ENCODE measurements around the gene CCN2. TPM values are rescaled to one million over a fixed set of nuclear protein-coding genes. Genes with fewer than 3 reads are reported as not detected.

CCN2 gene
- total RNA-seq, 1 experiment from 2014 or later: 20.2 TPM

GRCh38 chr6:131949909-131950766 is 1.0 kb downstream of the CCN2 start:
- intact Hi-C loops (cut with micrococcal nuclease; ENCODE audit: unreplicated experiment): loop anchor here (5.0 to 10.0 kb wide), 2 partner anchors 862 to 1795 kb away; partner anchors contain the start of gene RPS12
- TF ChIP-seq EZH2 (IDR thresholded peaks at IDR 0.05; ENCODE audit: low read depth): no peak
- TF ChIP-seq, protein P1, sequence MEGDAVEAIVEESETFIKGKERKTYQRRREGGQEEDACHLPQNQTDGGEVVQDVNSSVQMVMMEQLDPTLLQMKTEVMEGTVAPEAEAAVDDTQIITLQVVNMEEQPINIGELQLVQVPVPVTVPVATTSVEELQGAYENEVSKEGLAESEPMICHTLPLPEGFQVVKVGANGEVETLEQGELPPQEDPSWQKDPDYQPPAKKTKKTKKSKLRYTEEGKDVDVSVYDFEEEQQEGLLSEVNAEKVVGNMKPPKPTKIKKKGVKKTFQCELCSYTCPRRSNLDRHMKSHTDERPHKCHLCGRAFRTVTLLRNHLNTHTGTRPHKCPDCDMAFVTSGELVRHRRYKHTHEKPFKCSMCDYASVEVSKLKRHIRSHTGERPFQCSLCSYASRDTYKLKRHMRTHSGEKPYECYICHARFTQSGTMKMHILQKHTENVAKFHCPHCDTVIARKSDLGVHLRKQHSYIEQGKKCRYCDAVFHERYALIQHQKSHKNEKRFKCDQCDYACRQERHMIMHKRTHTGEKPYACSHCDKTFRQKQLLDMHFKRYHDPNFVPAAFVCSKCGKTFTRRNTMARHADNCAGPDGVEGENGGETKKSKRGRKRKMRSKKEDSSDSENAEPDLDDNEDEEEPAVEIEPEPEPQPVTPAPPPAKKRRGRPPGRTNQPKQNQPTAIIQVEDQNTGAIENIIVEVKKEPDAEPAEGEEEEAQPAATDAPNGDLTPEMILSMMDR (conservative IDR thresholded peaks at IDR 0.05): no peak
- Histone ChIP-seq H3K36me3 (ENCODE audit: low read depth) (no peaks in the 10 kb centered on the region), H3K27ac (no peak overlapping the region), H3K9me3 (ENCODE audit: insufficient read depth, low read depth) (no peaks in the 10 kb centered on the region; the same call in 1 of the 2 replicates), H3K79me2 (ENCODE audit: low read depth) (no peaks in the 10 kb centered on the region), H2AFZ (no peak overlapping the region), H3F3A (ENCODE audit: insufficient read depth, low read depth) (no peaks in the 10 kb centered on the region; the same call in 1 of the 2 replicates), H3K27me3 (ENCODE audit: insufficient read depth, low read depth) (no peaks in the 10 kb centered on the region), H3K4me1 (replicated peaks; ENCODE audit: insufficient read depth) (peaks cover 31% of the 10 kb centered on the region), H3K9me2 (ENCODE audit: insufficient read depth) (no peaks in the 10 kb centered on the region; the same call in 1 of the 2 replicates), H4K20me1 (ENCODE audit: insufficient read depth) (no peaks in the 10 kb centered on the region), H3K4me2 (no peak overlapping the region), H3K4me3 (no peak overlapping the region)
- ChIA-PET POLR2A (ENCODE audit: unreplicated experiment) (interaction anchor here (0.6 to 0.7 kb wide), 2 partner anchors 40 to 550 kb away, joined by 3 to 4 read pairs; no protein-coding TSS in a partner anchor), CTCF (no interaction called here)
- DNase-seq: no peak
- TSS peak; percentile 61 for BruUV-seq (replicated peaks)

- Histone ChIP-seq H3F3A (ENCODE audit: insufficient read depth, low read depth) (no peaks in the 10 kb centered on the region; the same call in 1 of the 2 replicates), H3K9me3 (ENCODE audit: insufficient read depth, low read depth) (no peaks in the 10 kb centered on the region; the same call in 1 of the 2 replicates), H2AFZ (no peak overlapping the region), H3K27ac (no peak overlapping the region), H4K20me1 (ENCODE audit: insufficient read depth) (no peaks in the 10 kb centered on the region), H3K4me2 (no peak overlapping the region), H3K36me3 (ENCODE audit: low read depth) (no peaks in the 10 kb centered on the region), H3K27me3 (ENCODE audit: insufficient read depth, low read depth) (no peaks in the 10 kb centered on the region), H3K4me1 (replicated peaks; ENCODE audit: insufficient read depth) (peaks cover 28% of the 10 kb centered on the region), H3K9me2 (ENCODE audit: insufficient read depth) (no peaks in the 10 kb centered on the region; the same call in 1 of the 2 replicates), H3K79me2 (ENCODE audit: low read depth) (no peaks in the 10 kb centered on the region), H3K4me3 (no peak overlapping the region)
- intact Hi-C loops (cut with micrococcal nuclease; ENCODE audit: unreplicated experiment): no loop called here
- ChIA-PET CTCF (interaction anchor here (0.5 to 0.7 kb wide), 2 partner anchors 35 to 1991 kb away, joined by 5 to 9 read pairs; no protein-coding TSS in a partner anchor), POLR2A (ENCODE audit: unreplicated experiment) (interaction anchor here (0.6 kb wide), 1 partner anchor 41 kb away, joined by 4 read pairs; no protein-coding TSS in a partner anchor)
- DNase-seq: peak in 1 of 2 experiments; percentile 41
- no peak for TF ChIP-seq EZH2 (IDR thresholded peaks at IDR 0.05; ENCODE audit: low read depth)
- TF ChIP-seq, protein P1 (conservative IDR thresholded peaks at IDR 0.05): no peak
- no TSS peak for BruUV-seq (replicated peaks)
Observed at GRCh38 chr6:131949620-131949908, 1.6 kb downstream of the CCN2 start.

DNA sequence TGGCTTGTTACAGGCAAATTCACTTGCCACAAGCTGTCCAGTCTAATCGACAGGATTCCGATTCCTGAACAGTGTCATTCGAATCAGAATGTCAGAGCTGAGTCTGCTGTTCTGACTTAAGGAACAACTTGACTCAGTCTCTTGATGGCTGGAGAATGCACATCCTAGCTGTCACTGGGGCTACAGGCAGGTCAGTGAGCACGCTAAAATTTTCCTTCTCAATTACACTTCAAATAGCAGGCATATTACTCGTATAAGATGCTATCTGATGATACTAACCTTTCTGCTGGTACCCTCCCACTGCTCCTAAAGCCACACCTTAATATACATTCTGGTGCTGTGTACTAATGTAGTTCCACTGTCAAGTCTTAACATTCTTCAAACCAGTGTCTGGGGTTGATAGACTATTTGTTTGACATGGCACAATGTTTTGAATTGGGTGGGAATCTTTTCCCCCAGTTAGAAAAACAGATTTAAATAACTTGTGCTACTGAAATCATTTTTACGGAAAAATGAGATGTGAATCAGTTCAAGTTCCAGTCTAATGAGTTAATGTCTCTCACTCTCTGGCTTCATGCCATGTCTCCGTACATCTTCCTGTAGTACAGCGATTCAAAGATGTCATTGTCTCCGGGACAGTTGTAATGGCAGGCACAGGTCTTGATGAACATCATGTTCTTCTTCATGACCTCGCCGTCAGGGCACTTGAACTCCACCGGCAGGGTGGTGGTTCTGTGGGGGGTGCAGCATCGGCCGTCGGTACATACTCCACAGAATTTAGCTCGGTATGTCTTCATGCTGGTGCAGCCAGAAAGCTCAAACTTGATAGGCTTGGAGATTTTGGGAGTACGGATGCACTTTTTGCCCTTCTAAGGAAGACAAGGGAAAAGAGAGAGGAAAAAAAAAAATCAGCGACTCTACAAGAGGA is 2.2 kb downstream of the CCN2 start:
- Histone ChIP-seq H3K36me3 (ENCODE audit: low read depth) (no peaks in the 10 kb centered on the region), H3K27me3 (ENCODE audit: insufficient read depth, low read depth) (no peaks in the 10 kb centered on the region), H3K4me1 (replicated peaks; ENCODE audit: insufficient read depth) (peaks cover 22% of the 10 kb centered on the region), H3K27ac (no peak overlapping the region), H3K4me2 (peak overlapping the region; percentile 6; the same call in 1 of the 2 replicates), H3K9me3 (ENCODE audit: insufficient read depth, low read depth) (no peaks in the 10 kb centered on the region; the same call in 1 of the 2 replicates), H3K4me3 (no peak overlapping the region), H3K9me2 (ENCODE audit: insufficient read depth) (no peaks in the 10 kb centered on the region; the same call in 1 of the 2 replicates), H3K79me2 (ENCODE audit: low read depth) (no peaks in the 10 kb centered on the region), H2AFZ (no peak overlapping the region), H3F3A (ENCODE audit: insufficient read depth, low read depth) (no peaks in the 10 kb centered on the region; the same call in 1 of the 2 replicates), H4K20me1 (ENCODE audit: insufficient read depth) (no peaks in the 10 kb centered on the region)
- intact Hi-C loops (cut with micrococcal nuclease; ENCODE audit: unreplicated experiment): no loop called here
- POLR2A ChIA-PET (ENCODE audit: unreplicated experiment): interaction anchor here (0.6 kb wide), 1 partner anchor 42 kb away, joined by 4 read pairs; no protein-coding TSS in a partner anchor
- TF ChIP-seq, protein P1 (conservative IDR thresholded peaks at IDR 0.05): no peak
- no peak for TF ChIP-seq EZH2 (IDR thresholded peaks at IDR 0.05; ENCODE audit: low read depth)
- CTCF ChIA-PET: interaction anchor here (0.5 to 0.7 kb wide), 2 partner anchors 34 to 1990 kb away, joined by 5 to 9 read pairs; no protein-coding TSS in a partner anchor
- BruUV-seq (replicated peaks): no TSS peak
- peak in 1 of 2 experiments; percentile 69 for DNase-seq
